SHP77 treated with DMSO at 0.1 percent for 48 hours (cell line): ENCODE measurements around the gene F10.

Experiments
- DNase-seq: peaks from one replicate; lab custom pipeline; 2025; lab: John Stamatoyannopoulos, UW

F10 gene

GRCh38 chr13:113117335-113117872 is 5.2 kb upstream of the F10 start:
- no peak for DNase-seq

- no peak for DNase-seq
Observed at GRCh38 chr13:113117911-113118260, 4.7 kb upstream of the F10 start.

- DNase-seq = no peak
Observed at GRCh38 chr13:113118261-113119021, 4.2 kb upstream of the F10 start.

DNA sequence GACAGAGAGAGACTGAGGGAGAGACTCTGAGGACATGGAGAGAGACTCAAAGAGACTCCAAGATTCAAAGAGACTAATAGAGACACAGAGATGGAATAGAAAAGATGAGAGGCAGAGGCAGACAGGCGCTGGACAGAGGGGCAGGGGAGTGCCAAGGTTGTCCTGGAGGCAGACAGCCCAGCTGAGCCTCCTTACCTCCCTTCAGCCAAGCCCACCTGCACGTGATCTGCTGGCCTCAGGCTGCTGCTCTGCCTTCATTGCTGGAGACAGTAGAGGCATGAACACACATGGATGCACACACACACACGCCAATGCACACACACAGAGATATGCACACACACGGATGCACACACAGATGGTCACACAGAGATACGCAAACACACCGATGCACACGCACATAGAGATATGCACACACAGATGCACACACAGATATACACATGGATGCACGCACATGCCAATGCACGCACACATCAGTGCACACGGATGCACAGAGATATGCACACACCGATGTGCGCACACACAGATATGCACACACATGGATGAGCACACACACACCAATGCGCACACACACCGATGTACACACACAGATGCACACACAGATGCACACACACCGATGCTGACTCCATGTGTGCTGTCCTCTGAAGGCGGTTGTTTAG is 3.3 kb upstream of the F10 start:
- DNase-seq = no peak

DNA sequence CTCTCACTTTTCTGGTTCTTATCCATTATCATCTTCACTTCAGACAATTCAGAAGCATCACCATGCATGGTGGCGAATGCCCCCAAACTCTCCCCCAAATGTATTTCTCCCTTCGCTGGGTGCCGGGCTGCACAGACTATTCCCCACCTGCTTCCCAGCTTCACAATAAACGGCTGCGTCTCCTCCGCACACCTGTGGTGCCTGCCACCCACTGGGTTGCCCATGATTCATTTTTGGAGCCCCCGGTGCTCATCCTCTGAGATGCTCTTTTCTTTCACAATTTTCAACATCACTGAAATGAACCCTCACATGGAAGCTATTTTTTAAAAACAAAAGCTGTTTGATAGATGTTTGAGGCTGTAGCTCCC is 2.8 kb upstream of the F10 start:
- no peak for DNase-seq

DNA sequence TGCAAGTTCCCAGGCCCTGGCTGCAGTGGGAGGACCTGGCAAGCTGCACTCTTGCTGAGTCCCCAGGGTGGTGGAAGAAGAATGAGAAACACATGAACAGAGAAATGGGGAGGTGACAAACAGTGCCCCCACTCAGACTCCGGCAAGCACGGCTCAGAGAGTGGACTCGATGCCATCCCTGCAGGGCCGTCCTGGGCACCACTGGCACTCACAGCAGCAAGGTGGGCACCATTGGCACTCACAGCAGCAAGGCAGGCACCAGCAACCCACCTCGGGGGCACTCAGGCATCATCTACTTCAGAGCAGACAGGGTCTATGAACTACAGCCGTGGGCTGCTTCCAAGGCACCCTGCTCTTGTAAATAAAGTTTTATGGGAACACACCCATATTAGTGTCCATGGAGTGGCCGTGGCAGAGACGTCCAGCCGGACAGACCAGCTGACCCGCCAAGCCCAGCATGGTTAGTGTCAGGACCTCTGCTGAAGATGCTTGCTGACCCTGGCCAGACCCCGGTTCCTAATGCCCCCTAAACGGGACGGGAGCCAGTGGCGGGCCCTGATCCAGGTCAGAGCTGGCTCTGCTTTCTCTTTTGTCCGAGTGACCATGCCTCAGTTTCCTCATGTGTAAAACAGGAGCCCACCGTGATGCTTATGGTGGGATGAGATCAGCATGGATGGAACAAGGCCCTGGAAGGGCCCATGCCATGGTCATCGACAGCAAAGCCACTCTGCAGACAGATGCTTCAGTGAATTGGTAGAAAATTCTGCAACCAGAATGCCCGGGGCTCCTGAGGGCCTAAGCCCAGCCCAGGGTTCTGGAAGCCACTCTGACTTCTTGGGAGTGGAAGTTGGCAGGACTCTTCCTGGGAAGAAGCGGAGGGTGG is 2.1 kb upstream of the F10 start:
- no peak for DNase-seq

DNA sequence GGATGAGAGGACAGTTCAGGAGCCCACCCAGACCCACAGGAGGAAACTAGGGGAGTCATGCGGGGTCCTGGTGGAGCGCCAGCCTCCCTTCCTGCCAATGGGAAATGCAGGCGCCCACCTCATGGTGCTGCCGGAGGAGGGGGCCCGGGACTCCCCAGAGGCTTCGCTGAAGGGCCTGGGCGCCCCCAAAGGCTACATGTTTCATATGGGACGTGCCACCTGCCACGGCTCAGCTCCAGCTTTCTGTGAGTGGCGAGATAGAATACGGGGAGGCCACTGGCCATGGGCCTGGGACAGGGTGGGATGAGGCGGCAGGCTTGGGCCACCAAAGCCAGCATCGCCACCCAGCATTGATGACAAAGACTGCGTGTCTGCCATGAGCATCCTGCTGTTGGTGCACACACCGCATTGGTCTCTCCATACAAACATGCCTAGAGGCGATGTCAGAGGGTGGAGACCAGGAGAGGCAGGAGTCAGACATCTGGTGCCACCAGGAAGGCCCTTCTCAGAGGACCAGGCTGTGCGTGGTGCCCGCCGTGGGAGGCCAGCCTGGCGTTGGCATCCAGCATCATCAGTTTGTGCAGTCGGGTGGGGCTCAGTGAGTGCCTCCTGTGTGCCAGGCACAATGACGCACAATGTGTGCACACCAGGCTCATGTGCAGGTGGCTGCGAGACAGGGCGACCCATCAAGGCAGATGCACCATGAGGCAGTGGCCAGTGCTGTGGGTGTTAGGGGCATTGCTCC is 1.2 kb upstream of the F10 start:
- DNase-seq = no peak

DNA sequence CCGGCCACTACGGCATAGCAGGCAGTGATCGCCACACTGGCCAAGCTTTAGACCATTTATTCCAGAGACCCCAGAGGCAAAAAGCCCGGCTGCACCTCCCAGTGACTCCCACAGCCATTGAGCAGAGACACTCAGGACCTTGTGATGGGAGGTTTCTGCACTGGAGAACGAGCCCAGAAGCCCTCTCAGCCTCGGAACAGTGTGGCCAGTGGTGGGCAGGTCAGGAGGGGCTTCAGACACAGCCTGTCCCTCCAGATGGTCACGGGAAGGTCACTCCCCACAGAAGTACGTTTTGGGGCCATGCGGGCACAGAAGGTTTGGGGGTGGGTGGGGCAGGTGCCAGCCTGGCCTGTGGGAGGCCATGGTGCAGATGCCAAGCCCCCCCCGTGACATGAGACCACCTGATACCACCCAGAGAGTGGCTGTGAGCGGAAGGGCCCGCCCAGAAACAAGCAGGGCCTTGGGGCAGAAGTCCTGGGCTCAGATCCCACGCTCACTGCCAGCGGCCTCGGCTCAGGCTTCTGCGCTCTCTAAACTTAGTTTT is 599 bp upstream of the F10 start:
- DNase-seq = no peak

- DNase-seq = no peak
Observed at GRCh38 chr13:113123226-113124201, 915 bp downstream of the F10 start.

DNA sequence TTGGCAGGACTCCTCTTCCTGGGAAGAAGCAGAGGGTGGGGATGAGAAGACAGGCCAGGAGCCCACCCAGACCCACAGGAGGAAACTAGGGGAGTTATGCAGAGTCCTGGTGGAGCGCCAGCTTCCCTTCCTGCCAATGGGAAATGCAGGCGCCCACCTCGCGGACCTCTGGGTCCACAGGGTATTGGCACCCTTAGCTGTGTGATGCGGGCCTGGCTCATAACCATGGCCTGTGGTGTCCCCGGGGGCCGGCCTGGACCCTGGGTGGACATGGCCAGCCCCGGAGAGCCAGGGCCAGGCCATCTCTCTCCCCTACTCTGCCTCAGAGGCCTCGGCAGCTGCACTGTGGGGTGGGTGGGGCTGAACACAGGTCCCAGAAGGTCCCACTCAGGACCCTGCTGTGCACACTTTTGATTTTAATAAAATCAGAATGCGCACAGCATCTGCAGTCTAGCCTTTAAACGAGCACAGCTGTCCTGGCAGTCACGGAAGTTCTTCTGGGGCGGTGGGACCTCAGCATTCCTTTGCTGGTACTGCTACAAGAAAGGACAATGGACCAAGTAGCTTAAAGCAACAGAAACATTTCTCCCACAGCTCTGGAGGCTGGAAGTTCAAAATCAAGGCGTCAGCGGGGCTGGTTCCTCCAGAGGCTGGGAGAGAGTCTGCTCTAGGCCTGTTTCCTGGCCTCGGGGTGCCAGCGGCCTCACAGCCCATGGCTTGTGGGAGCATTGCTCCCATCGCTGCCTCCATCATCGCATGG is 1.8 kb downstream of the F10 start:
- DNase-seq = no peak

- no peak for DNase-seq
Observed at GRCh38 chr13:113125506-113126264, 3.1 kb downstream of the F10 start.

- no peak for DNase-seq
Observed at GRCh38 chr13:113126265-113127150, 3.9 kb downstream of the F10 start.

DNA sequence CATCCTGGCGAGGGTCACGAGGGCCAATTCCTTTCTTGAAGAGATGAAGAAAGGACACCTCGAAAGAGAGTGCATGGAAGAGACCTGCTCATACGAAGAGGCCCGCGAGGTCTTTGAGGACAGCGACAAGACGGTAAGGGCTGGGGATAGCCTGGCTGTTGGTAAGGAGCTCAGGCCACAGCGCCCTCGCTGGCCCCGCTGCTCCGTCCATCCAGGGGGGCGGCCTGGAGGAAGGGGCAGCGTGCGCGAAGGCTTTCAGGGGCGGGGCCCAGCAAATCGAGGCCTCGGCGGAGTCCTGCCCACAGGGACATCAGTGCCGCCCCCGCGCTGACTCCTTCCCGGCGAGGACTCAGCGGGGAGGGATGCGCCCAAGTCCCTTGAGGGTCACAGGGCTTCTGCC is 6.9 kb downstream of the F10 start:
- DNase-seq = no peak

GRCh38 chr13:113129921-113130750 is 7.5 kb downstream of the F10 start:
- DNase-seq = no peak

GRCh38 chr13:113135281-113135760 is 12.7 kb downstream of the F10 start:
- no peak for DNase-seq

- DNase-seq = no peak
Observed at GRCh38 chr13:113137691-113138298, 15.2 kb downstream of the F10 start.
